Liver (tissue), 3 donors: ENCODE data around the gene METTL8.

Source experiments
- ATF3 ChIP-seq: IDR thresholded peaks from 2 replicates; pipeline ENCODE4 v1.6.1; 2016; ENCODE audit warnings: antibody characterized with exemption
- EGR1 ChIP-seq, 2 donors: IDR thresholded peaks; 2 replicates each; pipeline ENCODE4 v1.6.1; 2016 to 2018; ENCODE audit warnings: antibody characterized with exemption in 2 of 2, low read depth in 2 of 2
- FOXA1 ChIP-seq: IDR thresholded peaks from 2 replicates; pipeline ENCODE4 v1.6.1; 2016; ENCODE audit warnings: antibody characterized with exemption
- GABPA ChIP-seq, 2 donors: IDR thresholded peaks in 1 of 2; conservative IDR thresholded peaks in 1 of 2; 2 replicates each; pipeline ENCODE4 v1.6.1; 2016; ENCODE audit warnings: antibody characterized with exemption in 2 of 2, mild to moderate bottlenecking in 1 of 2, moderate library complexity in 1 of 2
- HNF4A ChIP-seq, 2 donors: conservative IDR thresholded peaks; 2 replicates each; pipeline ENCODE4 v1.6.1; 2016; ENCODE audit warnings: antibody characterized with exemption in 2 of 2, mild to moderate bottlenecking in 2 of 2
- JUND ChIP-seq, 2 donors: IDR thresholded peaks; 2 replicates each; pipeline ENCODE4 v1.6.1; 2016; ENCODE audit warnings: antibody characterized with exemption in 2 of 2
- NR2F2 ChIP-seq: IDR thresholded peaks from 2 replicates; pipeline ENCODE4 v1.6.1; 2016; ENCODE audit warnings: antibody characterized with exemption
- RAD21 ChIP-seq, 2 donors: IDR thresholded peaks; 2 replicates each; pipeline ENCODE4 v1.6.1; 2016; ENCODE audit warnings: antibody characterized with exemption in 2 of 2, mild to moderate bottlenecking in 2 of 2
- REST ChIP-seq: IDR thresholded peaks from 2 replicates; pipeline ENCODE4 v1.6.1; 2016; ENCODE audit warnings: antibody characterized with exemption, mild to moderate bottlenecking
- SP1 ChIP-seq: IDR thresholded peaks from 2 replicates; pipeline ENCODE4 v1.6.1; 2018; ENCODE audit warnings: antibody characterized with exemption, mild to moderate bottlenecking
- YY1 ChIP-seq: IDR thresholded peaks from 2 replicates; pipeline ENCODE4 v1.6.1; 2016; ENCODE audit warnings: antibody characterized with exemption, mild to moderate bottlenecking
- TF ChIP-seq, protein P1 (sequence below): fragments of 150-350 bp; IDR thresholded peaks from 2 replicates; pipeline ENCODE4 v1.5.1; 2017; ENCODE audit warnings: improper control_type of control experiment, low read depth, low read length; ENCODE audit not compliant: missing input control
- donor health status: healthy.
- donor health status: healthy.

GRCh38 chr2:171307560-171307959 lies 126.2 kb downstream of the METTL8 start:
- TF ChIP-seq, protein P1, sequence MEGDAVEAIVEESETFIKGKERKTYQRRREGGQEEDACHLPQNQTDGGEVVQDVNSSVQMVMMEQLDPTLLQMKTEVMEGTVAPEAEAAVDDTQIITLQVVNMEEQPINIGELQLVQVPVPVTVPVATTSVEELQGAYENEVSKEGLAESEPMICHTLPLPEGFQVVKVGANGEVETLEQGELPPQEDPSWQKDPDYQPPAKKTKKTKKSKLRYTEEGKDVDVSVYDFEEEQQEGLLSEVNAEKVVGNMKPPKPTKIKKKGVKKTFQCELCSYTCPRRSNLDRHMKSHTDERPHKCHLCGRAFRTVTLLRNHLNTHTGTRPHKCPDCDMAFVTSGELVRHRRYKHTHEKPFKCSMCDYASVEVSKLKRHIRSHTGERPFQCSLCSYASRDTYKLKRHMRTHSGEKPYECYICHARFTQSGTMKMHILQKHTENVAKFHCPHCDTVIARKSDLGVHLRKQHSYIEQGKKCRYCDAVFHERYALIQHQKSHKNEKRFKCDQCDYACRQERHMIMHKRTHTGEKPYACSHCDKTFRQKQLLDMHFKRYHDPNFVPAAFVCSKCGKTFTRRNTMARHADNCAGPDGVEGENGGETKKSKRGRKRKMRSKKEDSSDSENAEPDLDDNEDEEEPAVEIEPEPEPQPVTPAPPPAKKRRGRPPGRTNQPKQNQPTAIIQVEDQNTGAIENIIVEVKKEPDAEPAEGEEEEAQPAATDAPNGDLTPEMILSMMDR, result no peak
- no peak for TF ChIP-seq SP1
- no peak for TF ChIP-seq REST
- no peak for TF ChIP-seq JUND (IDR thresholded peaks at IDR 0.05)
- TF ChIP-seq HNF4A (conservative IDR thresholded peaks at IDR 0.05), result no peak
- no peak for TF ChIP-seq ATF3
- TF ChIP-seq YY1, result no peak
- no peak for TF ChIP-seq FOXA1
- TF ChIP-seq EGR1 (IDR thresholded peaks at IDR 0.05; ENCODE audit: low read depth in 2 of 2), result no peak
- TF ChIP-seq RAD21 (IDR thresholded peaks at IDR 0.05), result no peak
- no peak for TF ChIP-seq GABPA (IDR thresholded peaks at IDR 0.05 in 1 of 2, conservative IDR thresholded peaks at IDR 0.05 in 1 of 2)
- no peak for TF ChIP-seq NR2F2
